HCT116 (cell line): ENCODE measurements around the gene MYPN.

ENCODE experiments used
- EZH2phosphoT487 ChIP-seq: fragments of 200-600 bp; IDR thresholded peaks from 2 replicates; pipeline ENCODE4 v1.6.1; 2018; ENCODE audit warnings: antibody characterized with exemption, borderline replicate concordance
- POLR2AphosphoS5 ChIP-seq: IDR thresholded peaks from 2 replicates; pipeline ENCODE4 v1.6.1; 2011; ENCODE audit warnings: mild to moderate bottlenecking, low read depth, low read length, moderate library complexity
- ZFX ChIP-seq: fragments of 450-650 bp; IDR thresholded peaks from 2 replicates; pipeline ENCODE4 v1.6.1; 2017
- TF ChIP-seq, protein P1 (sequence below), 3 experiments: fragments of 200-600 bp in 1 of 3; sonication (generic) in 1 of 3; IDR thresholded peaks in 2 of 3; conservative IDR thresholded peaks in 1 of 3; 2 replicates each; pipeline ENCODE4 v1.5.1; 2012 to 2017; ENCODE audit warnings: low read depth in 2 of 3, low read length in 2 of 3, antibody characterized with exemption in 1 of 3, borderline replicate concordance in 1 of 3, control low read depth in 1 of 3, mild to moderate bottlenecking in 1 of 3, mixed read lengths in 1 of 3, mixed run types in 1 of 3, moderate library complexity in 1 of 3; ENCODE audit not compliant: insufficient read depth in 1 of 3

DNA sequence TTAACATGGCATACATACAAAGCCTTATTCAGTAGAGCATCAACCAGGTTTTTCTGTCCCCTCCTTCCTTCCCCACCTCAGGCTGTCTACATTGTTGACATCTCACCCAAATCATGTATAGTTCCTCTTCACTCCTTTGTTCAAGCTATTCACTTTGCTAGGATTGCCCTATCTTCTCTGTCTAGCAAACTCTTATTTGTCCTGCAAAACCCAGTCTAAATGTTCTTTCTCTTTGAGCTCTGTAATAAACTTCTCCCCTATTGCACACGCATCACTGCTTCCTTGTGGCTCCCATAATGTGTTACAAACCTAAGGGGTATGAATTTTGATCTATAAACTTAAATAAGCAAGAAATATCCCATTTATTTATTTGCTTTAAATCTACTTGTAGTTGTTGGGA is 36.8 kb downstream of the MYPN start:
- TF ChIP-seq, protein P1, sequence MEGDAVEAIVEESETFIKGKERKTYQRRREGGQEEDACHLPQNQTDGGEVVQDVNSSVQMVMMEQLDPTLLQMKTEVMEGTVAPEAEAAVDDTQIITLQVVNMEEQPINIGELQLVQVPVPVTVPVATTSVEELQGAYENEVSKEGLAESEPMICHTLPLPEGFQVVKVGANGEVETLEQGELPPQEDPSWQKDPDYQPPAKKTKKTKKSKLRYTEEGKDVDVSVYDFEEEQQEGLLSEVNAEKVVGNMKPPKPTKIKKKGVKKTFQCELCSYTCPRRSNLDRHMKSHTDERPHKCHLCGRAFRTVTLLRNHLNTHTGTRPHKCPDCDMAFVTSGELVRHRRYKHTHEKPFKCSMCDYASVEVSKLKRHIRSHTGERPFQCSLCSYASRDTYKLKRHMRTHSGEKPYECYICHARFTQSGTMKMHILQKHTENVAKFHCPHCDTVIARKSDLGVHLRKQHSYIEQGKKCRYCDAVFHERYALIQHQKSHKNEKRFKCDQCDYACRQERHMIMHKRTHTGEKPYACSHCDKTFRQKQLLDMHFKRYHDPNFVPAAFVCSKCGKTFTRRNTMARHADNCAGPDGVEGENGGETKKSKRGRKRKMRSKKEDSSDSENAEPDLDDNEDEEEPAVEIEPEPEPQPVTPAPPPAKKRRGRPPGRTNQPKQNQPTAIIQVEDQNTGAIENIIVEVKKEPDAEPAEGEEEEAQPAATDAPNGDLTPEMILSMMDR (IDR thresholded peaks at IDR 0.05 in 2 of 3, conservative IDR thresholded peaks at IDR 0.05 in 1 of 3; ENCODE audit: borderline replicate concordance in 1 of 3, insufficient read depth in 1 of 3, low read depth in 2 of 3, low read length in 2 of 3): no peak
- no peak for TF ChIP-seq ZFX
- no peak for TF ChIP-seq POLR2AphosphoS5
- no peak for TF ChIP-seq EZH2phosphoT487
